Lung (tissue), 12 donors: ENCODE data around the gene DAB1. TPM values are rescaled to one million over a fixed set of nuclear protein-coding genes. Genes with fewer than 3 reads are reported as not detected.

Source experiments
- ATAC-seq: fragments of 200-7000 bp; cut with Tn5 transposase; one replicate; pipeline ENCODE4 v1.9.1; 2020; ENCODE audit warnings: moderate number of reproducible peaks; ENCODE audit not compliant: insufficient read depth, low FRiP score
- DNase-seq, 3 donors: peaks; one replicate each; pipeline ENCODE4 v3.0.0-alpha.2; 2013 to 2017
- H3K27ac ChIP-seq, 2 donors: one replicate each; pipeline ENCODE4 v1.5.1; 2013; ENCODE audit warnings: mild to moderate bottlenecking in 2 of 2, moderate library complexity in 2 of 2, control low read depth in 1 of 2, inconsistent platforms in 1 of 2, low read depth in 1 of 2, low read length in 1 of 2
- H3K27me3 ChIP-seq, 3 donors: one replicate each; pipeline ENCODE4 v1.5.1; 2013; ENCODE audit warnings: low read length in 2 of 3; ENCODE audit not compliant: control insufficient read depth in 3 of 3, insufficient read depth in 3 of 3
- H3K36me3 ChIP-seq, 4 donors: one replicate each; pipeline ENCODE4 v1.5.1; 2013; ENCODE audit warnings: low read length in 4 of 4, mild to moderate bottlenecking in 1 of 4, moderate library complexity in 1 of 4; ENCODE audit not compliant: control insufficient read depth in 4 of 4, insufficient read depth in 4 of 4
- H3K4me1 ChIP-seq, 5 donors: one replicate each; pipeline ENCODE4 v1.5.1; 2013; ENCODE audit warnings: low read length in 5 of 5, mild to moderate bottlenecking in 2 of 5, moderate library complexity in 1 of 5; ENCODE audit not compliant: control insufficient read depth in 5 of 5, insufficient read depth in 5 of 5
- H3K4me3 ChIP-seq: one replicate; pipeline ENCODE4 v1.5.1; 2013; ENCODE audit warnings: mild to moderate bottlenecking, control low read depth, moderate library complexity
- H3K9ac ChIP-seq, 2 donors: one replicate each; pipeline ENCODE4 v1.5.1; 2013; ENCODE audit warnings: low read length in 2 of 2, control low read depth in 1 of 2; ENCODE audit not compliant: insufficient read depth in 1 of 2
- H3K9me3 ChIP-seq, 4 donors: one replicate each; pipeline ENCODE4 v1.5.1; 2013; ENCODE audit warnings: low read length in 3 of 4, mild to moderate bottlenecking in 1 of 4, moderate library complexity in 1 of 4; ENCODE audit not compliant: control insufficient read depth in 4 of 4, insufficient read depth in 3 of 4
- WGBS, 2 donors: extraction: QIAGEN DNeasy Blood & Tissue Kit; methylation state at CpG; one replicate each; pipeline ENCODE4 v1.1.7; 2013; 5-methylcytosine and 5-hydroxymethylcytosine counted together
- polyA plus RNA-seq, 2 donors: library from polyadenylated mRNA; stranded (reverse); fragments of 200-250 nt; gene quantifications; one replicate each; pipeline ENCODE4 v1.2.1, GENCODE V29; 2013
- total RNA-seq, 2 donors: library from RNA; depleted of rRNA in 1 of 2; stranded (reverse); fragments of >200 nt in 1 of 2; gene quantifications; one replicate each; pipeline ENCODE4 v1.2.1, GENCODE V29; 2014 to 2021
- TF ChIP-seq, protein P1 (sequence below): IDR thresholded peaks from 2 replicates; pipeline ENCODE4 v1.5.1; 2012; ENCODE audit warnings: mild to moderate bottlenecking; ENCODE audit errors: control extremely low read depth, extremely low read depth
- donor health status: control.
- donor health status: control.
- donor health status: Bipolar disorder and iron deficiency.
- donor health status: healthy.
- donor health status: DM: yes; HTN: yes; CAD: no.

The DAB1 gene
- total and polyA plus RNA-seq, 4 donors, result 0.06 to 0.77 (median 0.10) TPM

DNA sequence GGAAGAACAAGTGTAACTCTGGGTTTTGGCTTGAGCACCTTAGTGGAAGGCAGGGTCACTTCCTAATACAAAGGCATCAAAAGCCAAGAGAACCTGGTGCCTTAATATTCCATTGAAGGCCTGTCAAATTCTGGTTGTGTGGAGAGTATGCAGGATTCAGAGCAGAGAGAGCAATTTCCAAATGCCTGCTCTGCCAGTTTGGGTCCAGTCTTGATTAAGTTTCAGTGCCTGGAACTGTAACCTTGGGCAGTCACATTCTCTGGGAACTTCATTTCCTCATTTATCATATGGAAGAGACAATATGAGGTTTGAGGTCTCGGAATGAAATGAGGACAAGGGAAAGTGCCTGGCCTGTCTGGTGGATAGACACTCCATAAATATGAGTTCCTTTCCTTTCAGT is 260.1 kb downstream of the DAB1 start:
- no peak for ATAC-seq
- no peaks in the 10 kb centered on the region for H3K9me3 ChIP-seq
- no peaks in the 10 kb centered on the region for H3K4me1 ChIP-seq
- H3K27me3 ChIP-seq, result no peaks in the 10 kb centered on the region
- 68 to 78% methylated on average over 1 of the region's 1 CpG for WGBS, 2 donors
- no peaks in the 10 kb centered on the region for H3K36me3 ChIP-seq
- no peak for DNase-seq
- TF ChIP-seq, protein P1, sequence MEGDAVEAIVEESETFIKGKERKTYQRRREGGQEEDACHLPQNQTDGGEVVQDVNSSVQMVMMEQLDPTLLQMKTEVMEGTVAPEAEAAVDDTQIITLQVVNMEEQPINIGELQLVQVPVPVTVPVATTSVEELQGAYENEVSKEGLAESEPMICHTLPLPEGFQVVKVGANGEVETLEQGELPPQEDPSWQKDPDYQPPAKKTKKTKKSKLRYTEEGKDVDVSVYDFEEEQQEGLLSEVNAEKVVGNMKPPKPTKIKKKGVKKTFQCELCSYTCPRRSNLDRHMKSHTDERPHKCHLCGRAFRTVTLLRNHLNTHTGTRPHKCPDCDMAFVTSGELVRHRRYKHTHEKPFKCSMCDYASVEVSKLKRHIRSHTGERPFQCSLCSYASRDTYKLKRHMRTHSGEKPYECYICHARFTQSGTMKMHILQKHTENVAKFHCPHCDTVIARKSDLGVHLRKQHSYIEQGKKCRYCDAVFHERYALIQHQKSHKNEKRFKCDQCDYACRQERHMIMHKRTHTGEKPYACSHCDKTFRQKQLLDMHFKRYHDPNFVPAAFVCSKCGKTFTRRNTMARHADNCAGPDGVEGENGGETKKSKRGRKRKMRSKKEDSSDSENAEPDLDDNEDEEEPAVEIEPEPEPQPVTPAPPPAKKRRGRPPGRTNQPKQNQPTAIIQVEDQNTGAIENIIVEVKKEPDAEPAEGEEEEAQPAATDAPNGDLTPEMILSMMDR, result no peak
- H3K27ac ChIP-seq, result no peak overlapping the region
- no peak overlapping the region for H3K4me3 ChIP-seq
- H3K9ac ChIP-seq, result no peak overlapping the region

DNA sequence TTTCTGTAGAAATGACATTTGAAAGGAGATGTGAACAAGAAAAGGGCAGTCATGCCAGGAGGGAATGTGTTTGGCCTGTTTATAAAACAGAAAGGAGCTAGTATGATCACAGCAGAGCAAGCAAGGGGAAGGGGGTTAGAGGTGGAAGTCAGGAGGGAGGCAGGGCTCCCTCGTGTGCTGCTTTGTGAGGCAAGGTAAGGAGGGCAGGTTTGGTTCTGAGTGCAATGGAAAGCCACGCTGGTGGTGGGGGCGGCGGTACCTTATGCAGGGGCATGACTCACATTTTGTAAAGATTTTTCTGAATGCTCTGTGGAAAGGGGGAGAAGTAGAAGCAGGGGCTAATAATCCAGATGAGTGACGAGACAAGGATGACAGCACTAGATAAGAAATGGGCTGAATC is 260.5 kb downstream of the DAB1 start:
- TF ChIP-seq, protein P1, result no peak
- Histone ChIP-seq H3K4me1 (no peaks in the 10 kb centered on the region), H3K4me3 (no peak overlapping the region), H3K9ac (no peak overlapping the region), H3K27me3 (no peaks in the 10 kb centered on the region), H3K36me3 (no peaks in the 10 kb centered on the region), H3K27ac (no peak overlapping the region), H3K9me3 (no peaks in the 10 kb centered on the region)
- DNase-seq (no peak), ATAC-seq (no peak)
- 76 to 78% methylated on average over 5 of the region's 5 CpGs for WGBS, 2 donors

DNA sequence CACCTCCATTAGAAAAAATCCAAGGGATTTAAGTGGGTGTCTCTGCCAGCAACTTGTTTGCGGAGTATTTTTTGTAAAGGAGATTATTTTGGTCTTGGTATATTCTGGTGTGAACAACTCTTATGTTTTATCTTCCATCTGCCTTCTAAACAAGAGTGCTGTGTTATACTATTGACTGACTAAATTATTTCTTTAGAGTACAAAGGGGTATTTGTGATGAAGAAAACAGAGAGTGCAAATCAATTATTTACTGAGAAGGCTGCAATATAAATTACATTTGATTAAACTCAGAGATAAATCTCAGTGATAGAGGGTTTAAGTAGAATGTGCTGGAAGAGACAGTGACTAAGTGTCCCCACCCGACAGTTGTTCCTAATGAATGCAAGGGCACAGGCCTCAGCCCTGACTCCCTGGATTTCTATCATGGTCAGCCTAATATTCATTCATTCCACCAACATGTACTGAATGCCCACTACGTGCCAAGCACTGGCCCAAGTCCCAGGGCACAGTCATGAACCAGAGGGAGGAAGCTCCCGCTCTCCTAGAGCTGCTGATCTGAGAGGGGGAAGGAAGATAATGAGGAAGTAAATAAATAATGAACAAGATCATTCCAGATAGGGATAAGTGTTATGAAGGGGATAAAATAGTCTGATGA is 261.1 kb downstream of the DAB1 start:
- TF ChIP-seq, protein P1, result no peak
- Histone ChIP-seq H3K4me3 (no peak overlapping the region), H3K9ac (no peak overlapping the region), H3K4me1 (no peaks in the 10 kb centered on the region), H3K27ac (no peak overlapping the region), H3K36me3 (no peaks in the 10 kb centered on the region), H3K27me3 (no peaks in the 10 kb centered on the region), H3K9me3 (no peaks in the 10 kb centered on the region)
- no peak for ATAC-seq
- 65 to 78% methylated on average over 4 of the region's 4 CpGs for WGBS, 2 donors
- no peak for DNase-seq

DNA sequence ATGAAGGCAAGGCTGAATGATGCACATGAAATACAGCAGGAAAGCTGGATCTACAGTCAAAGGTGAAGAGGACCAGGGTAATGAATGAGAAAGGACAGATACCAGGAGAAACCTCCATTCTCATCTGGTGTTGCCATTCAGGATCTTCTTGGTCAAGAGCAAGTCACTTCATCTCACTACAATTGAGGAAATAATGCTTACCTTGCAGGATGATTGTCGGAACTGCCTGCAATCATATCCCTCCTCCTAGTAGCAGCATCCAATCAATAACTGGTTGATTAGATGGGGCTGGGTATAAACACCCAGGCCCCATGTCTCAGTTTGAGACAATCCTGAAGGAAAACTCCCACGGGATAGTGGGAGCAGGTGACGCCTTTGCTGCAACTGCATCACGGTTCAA is 263.3 kb downstream of the DAB1 start:
- ATAC-seq, result no peak
- no peaks in the 10 kb centered on the region for H3K9me3 ChIP-seq
- H3K27me3 ChIP-seq, result peaks cover 0 to 4% (median 0%) of the 10 kb centered on the region in 3 donors
- 88 to 92% methylated on average over 4 of the region's 4 CpGs for WGBS, 2 donors
- H3K4me3 ChIP-seq, result no peak overlapping the region
- H3K9ac ChIP-seq, result no peak overlapping the region
- H3K36me3 ChIP-seq, result no peaks in the 10 kb centered on the region
- DNase-seq, result no peak
- no peaks in the 10 kb centered on the region for H3K4me1 ChIP-seq
- no peak overlapping the region for H3K27ac ChIP-seq
- TF ChIP-seq, protein P1, result no peak
